OCI-LY3 (cell line): Measurements from ENCODE around the gene FASTK.

Experiments used
- H2AFZ ChIP-seq: fragments of 200-600, 300-600 bp; shearing (Covaris generic); 2 replicates; pipeline ENCODE4 v1.6.0; 2014; ENCODE audit warnings: antibody characterized with exemption, low read depth, low read length
- H3K27ac ChIP-seq: fragments of 200-600, 300-600 bp; sonication (generic); 2 replicates; pipeline ENCODE4 v1.5.1; 2014; ENCODE audit warnings: mild to moderate bottlenecking, low read length, moderate library complexity, mixed read lengths
- H3K27me3 ChIP-seq: fragments of 200-600, 300-600 bp; sonication (generic); 2 replicates; pipeline ENCODE4 v1.6.1; 2014; ENCODE audit warnings: low read depth, low read length, mixed read lengths
- H3K36me3 ChIP-seq: fragments of 200-600, 300-600 bp; sonication (generic); replicated peaks from 2 replicates; pipeline ENCODE3; 2014; ENCODE audit warnings: low read depth, low read length, mixed read lengths
- H3K4me1 ChIP-seq: fragments of 300-600, 200-600 bp; sonication (generic); 2 replicates; pipeline ENCODE4 v1.6.1; 2014; ENCODE audit warnings: low read length, mixed read lengths
- H3K4me2 ChIP-seq: fragments of 200-600, 300-600 bp; sonication (generic); 2 replicates; pipeline ENCODE4 v1.6.1; 2014; ENCODE audit warnings: low read length, mixed read lengths
- H3K4me3 ChIP-seq: fragments of 300-600, 200-600 bp; sonication (generic); 2 replicates; pipeline ENCODE4 v1.5.1; 2014; ENCODE audit warnings: antibody characterized with exemption, mild to moderate bottlenecking, low read length, moderate library complexity
- H3K79me2 ChIP-seq: fragments of 300-600, 200-600 bp; shearing (Covaris generic); 2 replicates; pipeline ENCODE4 v1.6.1; 2014; ENCODE audit warnings: mild to moderate bottlenecking, low read length, mixed read lengths
- H3K9ac ChIP-seq: fragments of 300-600, 200-600 bp; shearing (Covaris generic); 2 replicates; pipeline ENCODE4 v1.6.0; 2014; ENCODE audit warnings: mild to moderate bottlenecking, low read length, moderate library complexity
- H3K9me3 ChIP-seq: fragments of 200-600, 300-600 bp; shearing (Covaris generic); 2 replicates; pipeline ENCODE4 v1.6.1; 2014; ENCODE audit warnings: low read length, mixed read lengths; ENCODE audit not compliant: insufficient read depth
- H4K20me1 ChIP-seq: fragments of 200-600, 300-600 bp; sonication (generic); 2 replicates; pipeline ENCODE4 v1.6.1; 2016; ENCODE audit warnings: low read length, mixed read lengths; ENCODE audit not compliant: insufficient read depth
- CTCF ChIP-seq: fragments of 200-600, 300-600 bp; sonication (generic); IDR thresholded peaks from 2 replicates; pipeline ENCODE4 v1.5.1; 2014; ENCODE audit warnings: antibody characterized with exemption, low read length, low read depth
- EZH2phosphoT487 ChIP-seq: fragments of 200-600 bp; shearing (Covaris generic); IDR thresholded peaks from 2 replicates; pipeline ENCODE4 v1.6.1; 2018; ENCODE audit warnings: antibody characterized with exemption, mixed run types, low read depth

FASTK gene

GRCh38 chr7:151079199-151079910 is 1.3 kb downstream of the FASTK start:
- no peak for TF ChIP-seq EZH2phosphoT487
- TF ChIP-seq CTCF: no peak
- Histone ChIP-seq H3K36me3 (peaks cover 20% of the 10 kb centered on the region), H3K27ac (no peak overlapping the region)

GRCh38 chr7:151078233-151079040 is 2.2 kb downstream of the FASTK start:
- no peak overlapping the region for H3K9ac ChIP-seq
- peaks cover 20% of the 10 kb centered on the region for H3K36me3 ChIP-seq
- H3K9me3 ChIP-seq: no peaks in the 10 kb centered on the region
- H3K4me3 ChIP-seq: no peak overlapping the region
- TF ChIP-seq EZH2phosphoT487 (no peak), CTCF (no peak)
- H2AFZ ChIP-seq: no peak overlapping the region
- H3K27ac ChIP-seq: no peak overlapping the region
- no peaks in the 10 kb centered on the region for H4K20me1 ChIP-seq
- peaks cover 35% of the 10 kb centered on the region for H3K4me1 ChIP-seq
- H3K4me2 ChIP-seq: peak overlapping the region; percentile 5; the same call in 1 of the 2 replicates
- H3K79me2 ChIP-seq: peaks cover 43% of the 10 kb centered on the region
- no peaks in the 10 kb centered on the region for H3K27me3 ChIP-seq

More at GRCh38 chr7:151079199-151079910, 1.3 kb downstream of the FASTK start:
- Histone ChIP-seq H3K4me1 (peaks cover 40% of the 10 kb centered on the region), H3K9ac (peak overlapping the region; percentile 92), H3K27me3 (no peaks in the 10 kb centered on the region), H3K79me2 (peaks cover 43% of the 10 kb centered on the region), H4K20me1 (no peaks in the 10 kb centered on the region), H3K4me2 (peak overlapping the region; percentile 88), H2AFZ (no peak overlapping the region), H3K9me3 (no peaks in the 10 kb centered on the region), H3K4me3 (peak overlapping the region; percentile 94)

- no peak for TF ChIP-seq EZH2phosphoT487
- no peak for TF ChIP-seq CTCF
- Histone ChIP-seq H3K4me1 (peaks cover 35% of the 10 kb centered on the region), H3K4me2 (no peak overlapping the region), H3K27ac (peak overlapping the region; percentile 17; the same call in 1 of the 2 replicates), H3K4me3 (no peak overlapping the region), H3K27me3 (no peaks in the 10 kb centered on the region), H3K79me2 (peaks cover 40% of the 10 kb centered on the region), H2AFZ (no peak overlapping the region), H3K9me3 (no peaks in the 10 kb centered on the region), H4K20me1 (no peaks in the 10 kb centered on the region), H3K36me3 (peaks cover 20% of the 10 kb centered on the region), H3K9ac (no peak overlapping the region)
Observed at GRCh38 chr7:151077705-151078232, 2.8 kb downstream of the FASTK start.
